ENCODE results near the gene POLR2J. TPM values are rescaled to one million over a fixed set of nuclear protein-coding genes. Genes with fewer than 3 reads are reported as not detected.
A peak's percentile ranks its signal among the peaks of the same experiment; 100 is the strongest.

POLR2J gene
- total RNA-seq, 4 donors from 2014 or later = 15.4 to 26.6 (median 18.3) TPM

- no peak for ATAC-seq (ENCODE audit: low FRiP score)
- TF ChIP-seq, protein P1, sequence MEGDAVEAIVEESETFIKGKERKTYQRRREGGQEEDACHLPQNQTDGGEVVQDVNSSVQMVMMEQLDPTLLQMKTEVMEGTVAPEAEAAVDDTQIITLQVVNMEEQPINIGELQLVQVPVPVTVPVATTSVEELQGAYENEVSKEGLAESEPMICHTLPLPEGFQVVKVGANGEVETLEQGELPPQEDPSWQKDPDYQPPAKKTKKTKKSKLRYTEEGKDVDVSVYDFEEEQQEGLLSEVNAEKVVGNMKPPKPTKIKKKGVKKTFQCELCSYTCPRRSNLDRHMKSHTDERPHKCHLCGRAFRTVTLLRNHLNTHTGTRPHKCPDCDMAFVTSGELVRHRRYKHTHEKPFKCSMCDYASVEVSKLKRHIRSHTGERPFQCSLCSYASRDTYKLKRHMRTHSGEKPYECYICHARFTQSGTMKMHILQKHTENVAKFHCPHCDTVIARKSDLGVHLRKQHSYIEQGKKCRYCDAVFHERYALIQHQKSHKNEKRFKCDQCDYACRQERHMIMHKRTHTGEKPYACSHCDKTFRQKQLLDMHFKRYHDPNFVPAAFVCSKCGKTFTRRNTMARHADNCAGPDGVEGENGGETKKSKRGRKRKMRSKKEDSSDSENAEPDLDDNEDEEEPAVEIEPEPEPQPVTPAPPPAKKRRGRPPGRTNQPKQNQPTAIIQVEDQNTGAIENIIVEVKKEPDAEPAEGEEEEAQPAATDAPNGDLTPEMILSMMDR (IDR thresholded peaks at IDR 0.05) = no peak
- no peak for DNase-seq (ENCODE audit: low spot score)
These were observed 10.0 kb downstream of the POLR2J start for GRCh38 chr7:102468478-102469350.

DNA sequence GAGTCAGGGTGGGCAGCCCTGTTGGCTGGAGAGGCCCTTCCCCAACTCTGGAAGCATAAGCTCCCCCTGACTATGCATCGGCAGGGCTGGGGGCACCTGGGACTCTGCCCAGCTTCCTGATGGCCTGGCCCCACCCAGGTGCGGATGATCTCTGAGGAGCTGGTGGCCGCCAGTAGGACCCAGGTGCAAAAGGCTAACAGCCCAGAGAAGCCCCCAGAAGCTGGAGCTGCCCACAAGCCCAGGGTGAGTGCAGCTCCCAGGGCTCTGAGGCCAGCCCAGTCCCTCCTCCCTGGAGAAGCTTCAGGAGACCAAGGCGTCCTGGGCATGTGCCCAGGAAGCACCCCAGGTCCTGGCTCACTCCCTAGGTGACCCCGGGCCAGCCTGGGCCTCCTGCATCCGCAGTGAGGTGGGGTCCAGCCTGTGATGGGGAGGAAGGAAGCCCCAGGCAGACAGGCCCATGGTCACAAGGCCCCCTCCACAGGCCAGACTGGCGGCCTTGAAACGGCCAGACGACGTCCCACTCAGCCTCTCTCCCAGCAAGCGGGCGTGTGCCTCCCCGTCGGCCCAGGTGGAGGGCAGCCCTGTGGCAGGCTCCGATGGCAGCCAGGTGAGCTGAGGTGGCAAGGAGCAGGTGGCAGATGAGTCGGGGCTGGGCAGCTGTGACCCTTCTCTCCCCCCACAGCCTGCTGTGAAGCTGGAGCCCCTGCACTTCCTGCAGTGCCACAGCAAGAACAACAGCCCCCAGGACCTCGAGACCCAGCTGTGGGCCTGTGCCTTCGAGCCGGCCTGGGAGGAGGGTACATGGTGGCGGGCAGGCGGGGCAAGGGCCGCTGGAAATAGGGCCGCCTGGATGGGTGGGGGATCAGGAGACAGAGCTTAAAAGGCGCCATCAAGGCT lies 10.9 kb downstream of the POLR2J start:
- no peak for DNase-seq (ENCODE audit: low spot score)
- no peak for ATAC-seq (ENCODE audit: low FRiP score)
- TF ChIP-seq, protein P1 (IDR thresholded peaks at IDR 0.05) = no peak

GRCh38 chr7:102466097-102466496 lies 12.6 kb downstream of the POLR2J start:
- TF ChIP-seq, protein P1 (IDR thresholded peaks at IDR 0.05) = no peak
- ATAC-seq (ENCODE audit: low FRiP score) = no peak
- no peak for DNase-seq (ENCODE audit: low spot score)

GRCh38 chr7:102464577-102465280 lies 14.0 kb downstream of the POLR2J start, which contains the start of the genes ALKBH4 and LRWD1:
Gene ALKBH4, minus strand, starts transcription at chr7:102464863. Its CDS starts 27 bp downstream, at chr7:102464836.
Gene LRWD1, plus strand, starts transcription at chr7:102464984. Its CDS starts 97 bp downstream, at chr7:102465081.
- ATAC-seq (ENCODE audit: low FRiP score) = peak; percentile 88
- peak; percentile 79 for DNase-seq (ENCODE audit: low spot score)
- TF ChIP-seq, protein P1 (IDR thresholded peaks at IDR 0.05) = no peak

GRCh38 chr7:102463841-102464576 lies 14.7 kb downstream of the POLR2J start:
- no peak for DNase-seq (ENCODE audit: low spot score)
- TF ChIP-seq, protein P1 (IDR thresholded peaks at IDR 0.05) = no peak
- no peak for ATAC-seq (ENCODE audit: low FRiP score)

DNA sequence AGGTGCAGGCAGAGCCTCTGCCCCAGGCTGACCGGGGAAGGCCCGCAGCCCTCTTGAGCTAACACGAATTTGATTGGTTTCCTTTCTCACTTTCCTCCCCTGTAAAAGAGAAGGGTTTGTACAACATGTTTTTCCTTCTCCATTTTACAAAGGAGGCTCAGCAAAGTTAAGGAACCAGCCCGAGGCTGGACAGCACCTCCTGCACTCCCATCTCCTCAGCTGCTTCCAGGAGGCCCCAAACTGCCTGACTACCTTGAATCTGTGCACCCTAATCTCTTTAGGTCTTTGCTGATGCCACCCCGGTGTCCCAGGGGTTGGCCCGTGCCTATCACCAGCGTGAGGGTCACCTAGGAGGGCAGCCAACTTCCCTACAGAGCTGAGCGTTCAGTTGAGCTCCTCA lies 18.3 kb downstream of the POLR2J start:
- no peak for DNase-seq (ENCODE audit: low spot score)
- TF ChIP-seq, protein P1 (IDR thresholded peaks at IDR 0.05) = no peak
- ATAC-seq (ENCODE audit: low FRiP score) = no peak

Measured in omental fat pad (tissue), 4 donors.